Parathyroid adenoma (tissue), 2 donors: Measurements from ENCODE around the gene SUN1.

Experiments used
- H2AFZ ChIP-seq: fragments of 300-600 bp; sonication (generic); one replicate; pipeline ENCODE4 v1.7.0; 2017; ENCODE audit warnings: antibody characterized with exemption, mild to moderate bottlenecking
- H3K27ac ChIP-seq: fragments of 300-600 bp; sonication (generic); one replicate; pipeline ENCODE4 v1.7.0; 2017
- H3K27me3 ChIP-seq: fragments of 300-600 bp; sonication (generic); one replicate; pipeline ENCODE4 v1.7.0; 2017; ENCODE audit warnings: low read length; ENCODE audit not compliant: control insufficient read depth, insufficient read depth
- H3K36me3 ChIP-seq: fragments of 300-600 bp; sonication (generic); one replicate; pipeline ENCODE4 v1.7.0; 2017; ENCODE audit warnings: low read length; ENCODE audit not compliant: control insufficient read depth, insufficient read depth
- H3K4me1 ChIP-seq: fragments of 300-600 bp; sonication (generic); one replicate; pipeline ENCODE4 v1.7.0; 2017; ENCODE audit warnings: control low read depth
- H3K4me2 ChIP-seq: fragments of 300-600 bp; sonication (generic); one replicate; pipeline ENCODE4 v1.7.0; 2017; ENCODE audit warnings: low read length
- H3K4me3 ChIP-seq: fragments of 300-600 bp; sonication (generic); one replicate; pipeline ENCODE4 v1.7.0; 2017; ENCODE audit warnings: low read depth, low read length
- H3K79me2 ChIP-seq: fragments of 300-600 bp; sonication (generic); one replicate; pipeline ENCODE4 v1.7.0; 2017; ENCODE audit warnings: control low read depth
- H3K9ac ChIP-seq: fragments of 300-600 bp; sonication (generic); one replicate; pipeline ENCODE4 v1.7.0; 2017; ENCODE audit warnings: mild to moderate bottlenecking
- H3K9me3 ChIP-seq: fragments of 300-600 bp; sonication (generic); one replicate; pipeline ENCODE4 v1.7.0; 2017; ENCODE audit warnings: low read length; ENCODE audit not compliant: control insufficient read depth
- TF ChIP-seq, protein P1 (sequence below): fragments of 300-600 bp; sonication (generic); IDR thresholded peaks from one replicate; pipeline ENCODE4 v1.7.0; 2017; ENCODE audit warnings: antibody characterized with exemption, mild to moderate bottlenecking
- donor health status: primary hyperparathyroidism.

The SUN1 gene

DNA sequence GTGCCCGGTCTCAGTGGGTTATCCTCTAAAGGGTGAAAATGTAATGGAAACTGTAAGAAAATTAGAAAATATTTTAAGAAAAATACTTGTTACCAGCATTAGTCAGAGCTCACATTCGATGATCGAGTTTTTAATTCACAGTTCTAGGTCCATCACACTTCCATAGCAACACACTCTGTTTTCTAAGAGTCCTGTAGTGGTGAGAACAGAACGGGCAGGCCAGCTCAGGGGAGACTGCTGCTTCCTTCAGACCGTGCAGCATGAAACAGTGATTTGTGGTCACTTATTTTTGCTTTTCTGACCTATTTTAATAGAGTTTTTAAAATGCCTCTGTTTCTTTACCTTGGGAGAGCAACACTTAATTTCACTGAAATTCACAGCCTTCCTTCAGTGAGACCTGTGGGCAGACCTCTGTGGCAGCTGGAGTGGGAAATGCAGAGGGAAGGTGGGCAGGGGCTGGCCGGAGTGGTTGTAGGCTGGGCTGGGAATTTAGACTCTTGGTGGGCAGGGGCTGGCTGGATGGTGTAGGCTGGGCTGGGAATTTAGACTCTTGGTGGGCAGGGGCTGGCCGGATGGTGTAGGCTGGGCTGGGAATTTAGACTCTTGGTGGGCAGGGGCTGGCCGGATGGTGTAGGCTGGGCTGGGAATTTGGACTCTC, 1.5 kb downstream of the SUN1 start:
- H3K4me1 ChIP-seq = peaks cover 3% of the 10 kb centered on the region
- no peaks in the 10 kb centered on the region for H3K27me3 ChIP-seq
- no peak overlapping the region for H3K9ac ChIP-seq
- TF ChIP-seq, protein P1, sequence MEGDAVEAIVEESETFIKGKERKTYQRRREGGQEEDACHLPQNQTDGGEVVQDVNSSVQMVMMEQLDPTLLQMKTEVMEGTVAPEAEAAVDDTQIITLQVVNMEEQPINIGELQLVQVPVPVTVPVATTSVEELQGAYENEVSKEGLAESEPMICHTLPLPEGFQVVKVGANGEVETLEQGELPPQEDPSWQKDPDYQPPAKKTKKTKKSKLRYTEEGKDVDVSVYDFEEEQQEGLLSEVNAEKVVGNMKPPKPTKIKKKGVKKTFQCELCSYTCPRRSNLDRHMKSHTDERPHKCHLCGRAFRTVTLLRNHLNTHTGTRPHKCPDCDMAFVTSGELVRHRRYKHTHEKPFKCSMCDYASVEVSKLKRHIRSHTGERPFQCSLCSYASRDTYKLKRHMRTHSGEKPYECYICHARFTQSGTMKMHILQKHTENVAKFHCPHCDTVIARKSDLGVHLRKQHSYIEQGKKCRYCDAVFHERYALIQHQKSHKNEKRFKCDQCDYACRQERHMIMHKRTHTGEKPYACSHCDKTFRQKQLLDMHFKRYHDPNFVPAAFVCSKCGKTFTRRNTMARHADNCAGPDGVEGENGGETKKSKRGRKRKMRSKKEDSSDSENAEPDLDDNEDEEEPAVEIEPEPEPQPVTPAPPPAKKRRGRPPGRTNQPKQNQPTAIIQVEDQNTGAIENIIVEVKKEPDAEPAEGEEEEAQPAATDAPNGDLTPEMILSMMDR = no peak
- no peak overlapping the region for H3K4me3 ChIP-seq
- H3K27ac ChIP-seq = no peak overlapping the region
- H2AFZ ChIP-seq = no peak overlapping the region
- no peaks in the 10 kb centered on the region for H3K36me3 ChIP-seq
- no peak overlapping the region for H3K4me2 ChIP-seq
- H3K79me2 ChIP-seq = peaks cover 62% of the 10 kb centered on the region
- no peaks in the 10 kb centered on the region for H3K9me3 ChIP-seq

DNA sequence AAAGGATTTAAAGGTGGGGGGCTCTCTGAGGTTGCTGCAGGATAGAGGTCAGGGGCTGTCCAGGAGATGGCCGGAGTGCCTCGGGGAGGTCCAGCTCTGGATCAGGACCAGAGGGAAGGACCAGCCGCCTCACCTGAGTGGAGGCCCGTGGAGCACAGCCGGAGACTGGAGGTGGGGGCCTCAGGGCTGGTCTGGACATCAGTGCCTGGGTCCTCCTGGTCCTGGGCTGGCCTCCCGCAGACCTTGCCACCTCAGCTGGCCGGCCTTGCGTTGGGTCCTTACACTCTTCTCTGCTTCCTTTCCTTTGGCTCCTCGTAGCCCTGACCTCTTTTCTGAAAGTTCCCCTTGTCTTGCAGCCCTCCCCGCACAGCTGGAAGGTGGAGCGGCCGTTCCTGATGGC, 2.0 kb downstream of the SUN1 start:
- H3K27me3 ChIP-seq = no peaks in the 10 kb centered on the region
- peaks cover 61% of the 10 kb centered on the region for H3K79me2 ChIP-seq
- H3K36me3 ChIP-seq = no peaks in the 10 kb centered on the region
- H3K4me3 ChIP-seq = no peak overlapping the region
- H3K4me1 ChIP-seq = peaks cover 3% of the 10 kb centered on the region
- H3K4me2 ChIP-seq = no peak overlapping the region
- H3K27ac ChIP-seq = no peak overlapping the region
- no peak overlapping the region for H2AFZ ChIP-seq
- TF ChIP-seq, protein P1 = no peak
- no peak overlapping the region for H3K9ac ChIP-seq
- H3K9me3 ChIP-seq = no peaks in the 10 kb centered on the region

DNA sequence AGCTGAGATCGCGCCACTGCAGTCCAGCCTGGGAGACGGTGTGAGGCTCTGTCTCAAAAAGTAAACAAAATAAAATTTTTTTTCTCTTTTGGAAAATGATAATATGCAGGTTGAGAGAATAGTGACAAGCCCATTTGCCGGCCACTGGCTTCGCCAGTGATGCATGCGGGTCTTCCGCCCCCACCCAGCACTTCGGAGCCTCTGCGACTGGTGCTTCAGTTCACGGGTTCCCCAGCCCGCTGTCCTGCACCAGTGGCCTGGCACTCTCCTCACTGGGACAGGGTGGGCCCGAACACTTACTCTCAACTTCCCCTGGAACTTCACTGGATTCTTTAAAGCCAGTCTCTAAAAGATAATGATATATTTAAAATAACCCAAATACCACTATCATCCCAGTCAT, 2.7 kb downstream of the SUN1 start:
- H2AFZ ChIP-seq = no peak overlapping the region
- no peak overlapping the region for H3K4me2 ChIP-seq
- TF ChIP-seq, protein P1 = no peak
- H3K27ac ChIP-seq = no peak overlapping the region
- H3K27me3 ChIP-seq = no peaks in the 10 kb centered on the region
- no peak overlapping the region for H3K4me3 ChIP-seq
- H3K9me3 ChIP-seq = no peaks in the 10 kb centered on the region
- peaks cover 61% of the 10 kb centered on the region for H3K79me2 ChIP-seq
- no peaks in the 10 kb centered on the region for H3K36me3 ChIP-seq
- H3K4me1 ChIP-seq = peaks cover 3% of the 10 kb centered on the region
- no peak overlapping the region for H3K9ac ChIP-seq

DNA sequence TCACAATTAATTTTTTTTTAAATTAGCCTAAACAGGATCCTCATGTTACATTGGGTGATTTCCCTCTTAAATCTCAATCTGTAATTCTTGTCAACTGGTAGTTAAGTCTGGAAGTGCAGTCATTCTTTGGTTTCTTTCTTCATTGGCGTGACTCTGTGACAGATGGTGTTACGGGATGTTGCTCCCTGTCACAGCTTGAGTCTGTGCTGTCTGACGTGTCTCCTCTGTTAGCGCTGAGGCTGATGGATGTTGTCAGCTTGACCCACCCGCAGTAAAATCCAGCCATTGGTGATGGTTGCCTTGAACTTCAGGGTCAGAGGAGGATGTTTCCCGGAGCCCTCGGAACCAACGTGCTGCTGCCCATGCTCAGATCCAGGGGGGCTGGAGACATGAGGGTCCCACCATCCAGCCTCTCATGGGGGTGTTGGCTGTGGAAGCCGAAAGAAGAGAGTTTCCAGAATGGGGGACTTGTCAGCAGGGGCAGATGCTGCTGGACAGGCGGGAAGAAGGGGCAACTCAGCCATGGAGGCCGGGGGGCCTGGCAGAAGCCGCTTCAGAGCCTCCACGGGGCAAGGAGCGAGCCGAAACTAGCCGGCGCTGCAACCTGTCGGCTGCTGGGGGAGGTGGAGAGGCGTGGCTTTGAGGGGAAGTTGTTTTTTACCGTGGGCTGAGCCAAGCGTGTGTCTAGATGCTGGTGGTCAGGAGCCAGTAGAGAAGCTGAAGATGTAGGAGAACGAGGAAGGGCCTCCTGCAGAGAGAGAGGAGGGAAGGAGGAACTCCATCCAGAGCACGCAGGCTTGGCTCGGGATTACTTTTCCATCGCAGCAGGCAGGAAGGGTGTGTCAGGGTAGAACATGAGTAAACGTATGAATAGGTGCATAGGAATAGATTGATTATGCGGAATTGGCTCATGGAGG, 3.5 kb downstream of the SUN1 start:
- TF ChIP-seq, protein P1 = no peak
- H3K9ac ChIP-seq = no peak overlapping the region
- H3K4me2 ChIP-seq = no peak overlapping the region
- peaks cover 3% of the 10 kb centered on the region for H3K4me1 ChIP-seq
- H2AFZ ChIP-seq = no peak overlapping the region
- no peak overlapping the region for H3K4me3 ChIP-seq
- H3K9me3 ChIP-seq = no peaks in the 10 kb centered on the region
- H3K79me2 ChIP-seq = peaks cover 60% of the 10 kb centered on the region
- H3K36me3 ChIP-seq = no peaks in the 10 kb centered on the region
- H3K27ac ChIP-seq = no peak overlapping the region
- H3K27me3 ChIP-seq = no peaks in the 10 kb centered on the region
